ENCODE results near the gene B4GALT2. TPM values are rescaled to one million over a fixed set of nuclear protein-coding genes. Genes with fewer than 3 reads are reported as not detected.

B4GALT2 gene
- total and polyA plus RNA-seq, 2 of the 8 experiments (the other 6 are each of a cell fraction or from before 2014, with no cell fraction given) = 56.5 to 121 TPM

DNA sequence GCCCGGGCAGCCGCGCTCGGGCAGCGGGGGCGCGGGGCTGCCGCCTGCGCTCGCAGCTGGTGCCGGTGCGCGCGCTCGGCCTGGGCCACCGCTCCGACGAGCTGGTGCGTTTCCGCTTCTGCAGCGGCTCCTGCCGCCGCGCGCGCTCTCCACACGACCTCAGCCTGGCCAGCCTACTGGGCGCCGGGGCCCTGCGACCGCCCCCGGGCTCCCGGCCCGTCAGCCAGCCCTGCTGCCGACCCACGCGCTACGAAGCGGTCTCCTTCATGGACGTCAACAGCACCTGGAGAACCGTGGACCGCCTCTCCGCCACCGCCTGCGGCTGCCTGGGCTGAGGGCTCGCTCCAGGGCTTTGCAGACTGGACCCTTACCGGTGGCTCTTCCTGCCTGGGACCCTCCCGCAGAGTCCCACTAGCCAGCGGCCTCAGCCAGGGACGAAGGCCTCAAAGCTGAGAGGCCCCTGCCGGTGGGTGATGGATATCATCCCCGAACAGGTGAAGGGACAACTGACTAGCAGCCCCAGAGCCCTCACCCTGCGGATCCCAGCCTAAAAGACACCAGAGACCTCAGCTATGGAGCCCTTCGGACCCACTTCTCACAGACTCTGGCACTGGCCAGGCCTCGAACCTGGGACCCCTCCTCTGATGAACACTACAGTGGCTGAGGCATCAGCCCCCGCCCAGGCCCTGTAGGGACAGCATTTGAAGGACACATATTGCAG is 42.4 kb upstream of the B4GALT2 start (continued):
- TF ChIP-seq HDAC2 (IDR thresholded peaks at IDR 0.05; ENCODE audit: borderline replicate concordance in 1 of 2, low read depth in 2 of 2, low read length in 2 of 2) (0 out of 4 replicates have a peak, but pooled peaks of 1 of the 2 experiments have one; percentile 32), HDAC6 (IDR thresholded peaks at IDR 0.05; ENCODE audit: low read depth, low read length) (no peak), RBBP5 (IDR thresholded peaks at IDR 0.05; ENCODE audit: borderline replicate concordance, low read depth, low read length) (peak; percentile 62; the same call in 1 of the 2 replicates), GTF2F1 (IDR thresholded peaks at IDR 0.05; ENCODE audit: borderline replicate concordance, low read depth, low read length) (no peak), SIN3A (conservative IDR thresholded peaks at IDR 0.05 in 1 of 2, IDR thresholded peaks at IDR 0.05 in 1 of 2; ENCODE audit: low read depth in 1 of 2, low read length in 2 of 2) (peak in 1 of 2 experiments; percentile 45; a peak in 1 of 4 replicates), RFX5 (IDR thresholded peaks at IDR 0.05; ENCODE audit: borderline replicate concordance, low read depth, low read length) (no peak), RAD21 (IDR thresholded peaks at IDR 0.05 in 1 of 2, conservative IDR thresholded peaks at IDR 0.05 in 1 of 2; ENCODE audit: low read depth in 2 of 2, low read length in 2 of 2) (peak; percentile 18 to 32; a peak in 2 of 4 replicates), TAF7 (optimal IDR thresholded peaks at IDR 0.05; ENCODE audit: borderline replicate concordance, low read depth, low read length) (no peak), SIRT6 (IDR thresholded peaks at IDR 0.05; ENCODE audit: low read length) (no peak)

Data from H1 (cell line).